HG03095 (cell line): Measurements from ENCODE around the gene PLAAT2.
"Not testable (repeated sequence)": the region's sequence is repeated elsewhere in the genome, so short reads cannot be mapped to it uniquely, and the experiment has no call there.

Source experiments
- ATAC-seq: cut with Tn5 transposase; IDR thresholded peaks from one replicate; pipeline ENCODE4 v1.9.1; 2021; ENCODE audit warnings: moderate library complexity; ENCODE audit not compliant: unreplicated experiment

The PLAAT2 gene

DNA sequence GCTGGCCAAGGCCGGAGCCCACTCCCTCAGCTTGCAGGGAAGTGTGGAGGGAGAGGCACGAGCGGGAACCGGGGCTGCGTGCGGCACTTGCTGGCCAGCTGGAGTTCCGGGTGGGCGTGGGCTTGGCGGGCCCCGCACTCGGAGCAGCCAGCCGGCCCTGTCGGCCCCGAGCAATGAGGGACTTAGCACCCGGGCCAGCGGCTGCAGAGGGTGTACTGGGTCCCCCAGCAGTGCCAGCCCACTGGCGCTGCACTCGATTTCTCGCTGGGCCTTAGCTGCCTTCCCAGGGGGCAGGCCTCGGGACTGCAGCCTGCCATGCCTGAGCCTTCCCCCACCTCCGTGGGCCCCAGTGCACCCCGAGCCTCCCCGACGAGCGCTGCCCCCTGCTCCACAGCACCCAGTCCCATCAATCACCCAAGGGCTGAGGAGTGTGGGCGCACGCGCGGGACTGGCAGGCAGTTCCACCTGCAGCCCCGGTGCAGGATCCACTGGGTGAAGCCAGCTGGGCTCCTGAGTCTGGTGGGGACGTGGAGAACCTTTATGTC is 13.0 kb downstream of the PLAAT2 start:
- not testable (repeated sequence) for ATAC-seq

- no peak for ATAC-seq
Measured at GRCh38 chr11:63549411-63549810, 13.8 kb downstream of the PLAAT2 start.

DNA sequence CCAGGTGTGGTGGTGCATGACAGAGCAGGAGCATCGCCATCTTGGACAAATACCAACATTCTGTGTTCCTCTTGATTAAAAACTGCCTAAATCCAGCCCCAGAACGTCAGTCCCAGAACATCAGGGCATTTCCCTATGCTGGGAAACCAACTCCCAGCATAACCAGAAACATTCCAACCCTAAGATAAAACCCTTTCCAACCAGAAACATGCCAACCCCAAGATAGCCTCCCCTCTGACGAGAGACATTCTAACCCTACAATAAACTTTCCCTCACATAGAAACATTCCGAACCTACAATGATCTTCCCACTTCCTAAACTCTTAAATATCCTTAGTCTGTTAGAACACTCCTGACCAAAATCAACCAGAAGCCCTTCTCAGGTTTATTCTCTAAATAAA is 15.0 kb downstream of the PLAAT2 start:
- ATAC-seq: no peak

- no peak for ATAC-seq
Measured at GRCh38 chr11:63547061-63547460, 16.1 kb downstream of the PLAAT2 start.

GRCh38 chr11:63543711-63544110 is 19.5 kb downstream of the PLAAT2 start:
- ATAC-seq: no peak

DNA sequence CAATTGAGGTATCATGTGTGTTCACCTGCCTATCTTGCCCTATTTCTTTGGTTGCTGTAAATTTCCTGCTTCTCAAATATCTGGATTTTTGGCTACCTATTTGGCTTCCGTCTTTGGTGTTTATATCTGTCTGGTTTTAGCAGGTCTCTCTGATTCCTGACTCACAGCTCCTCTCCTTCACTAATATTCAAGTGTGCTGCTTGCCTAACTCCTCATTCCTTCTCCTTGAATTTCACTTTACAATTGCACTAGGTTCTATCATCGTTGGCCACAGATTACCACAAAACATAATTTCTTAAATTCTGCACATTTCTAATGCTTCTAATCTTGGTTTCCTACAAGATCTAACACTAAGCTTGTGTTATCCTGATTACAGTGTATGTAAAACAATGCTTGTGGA is 20.7 kb downstream of the PLAAT2 start:
- ATAC-seq: not testable (repeated sequence)

- ATAC-seq: no peak
Measured at GRCh38 chr11:63537293-63538101, 25.7 kb downstream of the PLAAT2 start.

GRCh38 chr11:63536669-63537292 is 26.4 kb downstream of the PLAAT2 start, which contains the start of gene PLAAT4:
PLAAT4 (plus strand) TSS chr11:63536808; CDS start chr11:63536869, 61 bp downstream.
- no peak for ATAC-seq

DNA sequence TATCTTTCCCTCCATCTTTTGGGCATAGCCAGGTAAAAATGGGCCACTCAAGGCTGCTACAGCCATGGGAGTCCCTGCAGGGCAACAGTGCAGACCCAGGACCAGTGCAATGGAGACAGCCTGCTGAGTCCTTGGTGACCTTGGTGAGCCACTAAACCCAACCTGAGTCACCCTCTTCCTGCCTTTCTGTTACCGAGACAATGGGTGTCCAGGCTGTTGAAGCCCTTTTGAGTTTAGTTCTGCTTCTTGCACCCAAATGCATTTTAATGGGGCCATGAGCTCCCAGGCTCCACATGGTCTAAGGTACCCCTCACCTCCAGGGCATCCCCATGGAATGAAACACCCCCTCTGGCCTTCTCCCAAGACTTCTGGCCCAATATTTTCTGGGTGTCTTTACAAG is 27.4 kb downstream of the PLAAT2 start:
- ATAC-seq: no peak

GRCh38 chr11:63534895-63535461 is 28.2 kb downstream of the PLAAT2 start:
- ATAC-seq: peak; percentile 42

DNA sequence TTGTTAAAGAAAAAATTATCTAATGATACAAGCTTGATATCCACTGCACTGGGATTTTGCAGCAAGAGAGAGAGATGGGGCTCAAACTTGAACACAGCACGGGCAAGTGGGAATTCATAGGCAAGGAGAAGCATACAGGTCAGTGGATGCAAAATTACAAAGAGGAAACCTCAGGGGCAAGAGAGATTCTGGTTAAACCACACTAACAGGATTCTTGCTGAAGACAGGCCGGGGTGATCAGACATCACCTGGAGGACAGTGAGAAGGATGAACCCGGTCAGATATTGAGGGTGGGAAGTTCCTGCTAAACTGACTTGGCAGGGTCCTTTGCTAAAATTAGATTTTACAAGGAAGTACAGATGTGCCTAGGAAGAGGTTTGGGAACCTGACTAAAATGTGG is 29.1 kb downstream of the PLAAT2 start:
- no peak for ATAC-seq

DNA sequence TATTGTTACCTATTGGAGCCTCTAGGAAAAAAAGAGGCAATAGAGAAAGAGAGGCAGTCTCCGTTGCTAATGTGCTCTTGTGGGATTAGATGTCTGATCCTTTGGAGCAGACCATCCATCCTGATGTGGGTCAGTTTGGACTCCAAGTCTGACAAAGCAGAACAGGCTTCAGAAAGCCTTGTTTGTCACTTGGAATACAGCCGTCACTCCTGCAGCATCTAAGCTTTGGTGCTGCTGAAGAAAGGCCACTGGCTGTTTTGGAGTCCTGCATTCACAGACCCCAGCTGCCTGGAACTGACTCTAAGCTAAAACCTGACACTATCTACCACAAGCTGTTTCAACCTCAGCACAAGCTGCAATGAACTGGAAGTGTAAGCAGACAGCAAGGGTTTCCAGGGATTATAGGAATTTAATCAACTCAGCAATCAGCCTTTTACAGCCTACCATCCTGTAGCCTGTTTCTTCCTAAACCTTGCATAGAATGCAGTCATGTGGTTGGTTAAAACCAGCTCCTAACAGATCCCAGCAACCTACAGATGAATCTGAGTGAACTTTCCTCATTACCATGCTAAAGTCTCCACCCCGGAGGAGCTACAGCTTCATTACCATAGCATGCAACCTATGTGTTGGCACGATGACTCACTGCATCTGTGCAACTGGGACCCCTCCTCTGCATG is 30.2 kb downstream of the PLAAT2 start:
- ATAC-seq: no peak

- no peak for ATAC-seq
Measured at GRCh38 chr11:63532117-63532516, 31.1 kb downstream of the PLAAT2 start.

GRCh38 chr11:63531074-63531792 is 31.9 kb downstream of the PLAAT2 start:
- ATAC-seq: not testable (repeated sequence)

DNA sequence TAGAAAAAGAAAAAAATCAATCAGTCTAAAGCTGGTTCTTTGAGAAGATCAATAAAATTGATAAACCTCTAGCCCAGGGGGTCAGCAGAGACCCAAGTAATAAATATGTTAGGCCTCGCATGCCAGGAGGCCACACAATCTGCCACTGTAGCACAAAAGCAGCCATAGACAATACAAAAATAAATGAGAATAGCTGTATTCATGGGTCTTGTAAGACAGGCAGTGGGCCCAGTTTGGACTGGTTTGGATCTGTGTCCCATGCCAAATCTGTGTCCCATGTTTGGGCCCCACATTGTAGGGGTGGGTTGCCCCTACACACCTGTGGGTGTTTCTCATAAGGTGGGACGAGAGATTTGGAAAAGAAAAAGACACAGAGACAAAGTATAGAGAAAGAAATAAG is 33.2 kb downstream of the PLAAT2 start:
- no peak for ATAC-seq

DNA sequence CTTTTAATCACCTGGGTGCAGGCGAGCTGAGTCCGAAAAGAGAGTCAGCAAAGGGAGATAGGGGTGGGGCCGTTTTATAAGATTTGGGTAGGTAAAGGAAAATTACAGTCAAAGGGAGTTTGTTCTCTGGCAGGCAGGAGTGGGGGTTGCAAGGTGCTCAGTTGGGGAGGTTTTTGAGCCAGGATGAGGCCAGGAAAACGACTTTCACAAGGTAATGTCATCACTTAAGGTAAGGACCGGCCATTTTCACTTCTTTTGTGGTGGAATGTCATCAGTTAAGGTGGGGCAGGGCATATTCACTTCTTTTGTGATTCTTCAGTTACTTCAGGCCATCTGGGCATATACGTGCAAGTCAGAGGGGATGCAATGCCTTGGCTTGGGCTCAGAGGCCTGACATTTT is 33.8 kb downstream of the PLAAT2 start:
- ATAC-seq: not testable (repeated sequence)

- ATAC-seq: not testable (repeated sequence)
Measured at GRCh38 chr11:63528729-63529278, 34.4 kb downstream of the PLAAT2 start.

DNA sequence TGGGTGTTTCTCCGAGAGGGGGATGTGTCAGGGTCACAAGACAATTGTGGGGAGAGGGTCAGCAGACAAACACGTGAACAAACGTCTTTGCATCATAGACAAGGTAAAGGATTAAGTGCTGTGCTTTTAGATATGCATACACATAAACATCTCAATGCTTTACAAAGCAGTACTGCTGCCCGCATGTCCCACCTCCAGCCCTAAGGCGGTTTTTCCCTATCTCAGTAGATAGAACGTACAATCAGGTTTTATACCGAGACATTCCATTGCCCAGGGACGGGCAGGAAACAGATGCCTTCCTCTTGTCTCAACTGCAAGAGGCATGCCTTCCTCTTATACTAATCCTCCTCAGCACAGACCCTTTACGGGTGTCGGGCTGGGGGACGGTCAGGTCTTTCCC is 35.0 kb downstream of the PLAAT2 start:
- ATAC-seq: not testable (repeated sequence)

- no peak for ATAC-seq
Measured at GRCh38 chr11:63527667-63528066, 35.5 kb downstream of the PLAAT2 start.

DNA sequence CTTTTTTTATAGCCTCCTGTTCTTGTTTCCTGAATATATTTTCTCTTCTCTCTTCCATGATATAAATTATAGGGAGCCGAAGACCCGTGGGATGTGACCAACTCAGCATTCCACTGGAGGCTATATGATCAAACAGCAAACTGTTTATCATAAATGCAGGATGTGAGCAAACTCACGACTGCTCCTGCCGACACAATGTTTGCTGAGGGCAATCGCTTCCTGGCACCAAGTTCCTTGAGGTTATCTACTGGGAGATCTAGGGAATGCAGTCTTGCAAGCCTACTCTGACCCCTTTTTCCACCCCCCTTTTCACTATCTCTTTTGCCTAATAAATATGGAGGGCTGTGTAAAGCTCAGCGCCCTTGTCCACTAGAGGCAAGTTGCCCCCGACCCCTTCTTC is 40.0 kb downstream of the PLAAT2 start:
- ATAC-seq: no peak
